Thymus (tissue), 11 donors: ENCODE results near the gene TM4SF20. TPM values are rescaled to one million over a fixed set of nuclear protein-coding genes. Genes with fewer than 3 reads are reported as not detected.

ENCODE experiments used
- DNase-seq, 9 donors: peaks; one replicate each; pipeline ENCODE4 v3.0.0-alpha.2; 2013; ENCODE audit warnings: low spot score in 9 of 9, low read depth in 6 of 9, missing footprints in 1 of 9
- H3K27ac ChIP-seq, 2 donors: one replicate each; pipeline ENCODE4 v1.5.1; 2013; ENCODE audit warnings: control low read depth in 1 of 2, low read depth in 1 of 2, low read length in 1 of 2, mild to moderate bottlenecking in 1 of 2, moderate library complexity in 1 of 2
- H3K27me3 ChIP-seq, 2 donors: one replicate each; pipeline ENCODE4 v1.5.1; 2013; ENCODE audit warnings: low read length in 1 of 2; ENCODE audit not compliant: control insufficient read depth in 2 of 2, insufficient read depth in 1 of 2
- H3K36me3 ChIP-seq, 2 donors: one replicate each; pipeline ENCODE4 v1.5.1; 2013; ENCODE audit warnings: low read length in 1 of 2, mild to moderate bottlenecking in 1 of 2, moderate library complexity in 1 of 2; ENCODE audit not compliant: control insufficient read depth in 2 of 2, insufficient read depth in 2 of 2
- H3K4me1 ChIP-seq, 2 donors: one replicate each; pipeline ENCODE4 v1.5.1; 2013; ENCODE audit warnings: low read length in 2 of 2; ENCODE audit not compliant: control insufficient read depth in 2 of 2, insufficient read depth in 2 of 2
- H3K4me3 ChIP-seq, 2 donors: one replicate each; pipeline ENCODE4 v1.5.1; 2013; ENCODE audit warnings: low read length in 2 of 2, control low read depth in 1 of 2, mild to moderate bottlenecking in 1 of 2
- H3K9me3 ChIP-seq, 2 donors: one replicate each; pipeline ENCODE4 v1.5.1; 2013; ENCODE audit warnings: low read length in 1 of 2, mild to moderate bottlenecking in 1 of 2; ENCODE audit not compliant: control insufficient read depth in 2 of 2, insufficient read depth in 1 of 2
- WGBS: extraction: QIAGEN DNeasy Blood & Tissue Kit; methylation state at CpG from one replicate; pipeline ENCODE4 v1.1.7; 2013; 5-methylcytosine and 5-hydroxymethylcytosine counted together
- polyA plus RNA-seq: library from polyadenylated mRNA; stranded (reverse); fragments of 200-250 nt; gene quantifications from one replicate; pipeline ENCODE4 v1.2.3, GENCODE V29; 2013
- total RNA-seq: library from RNA; stranded (reverse); fragments of 120-200 nt; gene quantifications from one replicate; pipeline ENCODE4 v1.2.4, GENCODE V29; 2013
- donor health status: healthy.

TM4SF20 gene
- total and polyA plus RNA-seq, 2 donors: 0.09 TPM

DNA sequence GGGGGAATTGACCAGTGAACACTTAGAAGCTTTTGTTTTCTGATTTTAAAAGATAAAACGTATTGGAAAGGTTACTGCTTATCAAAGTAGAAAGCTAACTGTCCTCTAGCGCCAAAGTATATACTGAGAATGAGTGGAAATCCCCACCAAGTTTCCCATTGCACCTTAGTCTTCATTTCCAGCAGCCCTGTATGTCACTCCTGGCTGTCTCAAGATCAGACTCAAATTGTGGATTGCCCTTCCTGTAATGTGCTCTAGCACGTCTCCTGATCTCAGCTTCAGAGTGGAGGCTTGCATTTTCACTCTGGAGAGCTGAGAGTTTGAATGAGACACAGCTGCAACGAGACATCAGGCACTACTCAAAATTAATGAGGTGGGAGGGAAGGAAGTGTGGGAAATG, 27.5 kb downstream of the TM4SF20 start:
- H3K27ac ChIP-seq: no peak overlapping the region
- DNase-seq: no peak
- H3K9me3 ChIP-seq: no peaks in the 10 kb centered on the region
- 91% methylated on average over 4 of the region's 4 CpGs for WGBS
- no peak overlapping the region for H3K4me3 ChIP-seq
- H3K36me3 ChIP-seq: peaks cover 11 to 23% of the 10 kb centered on the region in 2 donors
- no peaks in the 10 kb centered on the region for H3K27me3 ChIP-seq
- no peaks in the 10 kb centered on the region for H3K4me1 ChIP-seq

DNA sequence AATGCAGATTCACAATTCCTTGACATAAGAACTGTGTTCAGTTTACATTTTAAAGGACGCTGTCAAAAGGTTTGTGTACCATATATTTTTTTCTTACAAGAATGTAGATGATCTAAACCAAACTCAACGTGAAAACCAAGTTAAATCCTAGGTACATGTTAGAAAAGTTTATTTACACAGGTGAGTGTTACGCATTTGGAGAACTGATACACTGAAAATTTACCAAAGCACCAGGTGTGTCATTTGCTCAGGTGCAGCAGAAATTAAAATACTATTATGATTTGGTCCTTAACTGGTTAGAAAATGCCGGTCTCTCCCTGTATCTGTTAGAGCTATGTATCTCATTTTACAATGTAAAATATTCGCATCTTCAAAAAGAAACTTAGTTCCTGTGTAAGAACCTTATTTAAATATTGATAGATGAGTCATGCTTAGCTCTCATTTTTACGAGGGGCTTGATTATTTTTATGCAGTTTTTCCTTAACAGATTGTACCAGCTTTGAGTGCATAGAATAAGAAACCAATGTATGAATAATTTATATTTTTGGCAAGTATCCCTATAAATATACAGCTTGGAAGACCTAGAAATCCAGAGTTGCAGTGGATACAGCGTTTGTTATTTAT, 29.0 kb downstream of the TM4SF20 start:
- Histone ChIP-seq H3K27me3 (no peaks in the 10 kb centered on the region), H3K9me3 (no peaks in the 10 kb centered on the region), H3K4me3 (no peak overlapping the region), H3K36me3 (peaks cover 4 to 11% of the 10 kb centered on the region in 2 donors), H3K27ac (no peak overlapping the region), H3K4me1 (no peaks in the 10 kb centered on the region)
- WGBS: 98% methylated on average over 7 of the region's 7 CpGs
- DNase-seq: no peak

DNA sequence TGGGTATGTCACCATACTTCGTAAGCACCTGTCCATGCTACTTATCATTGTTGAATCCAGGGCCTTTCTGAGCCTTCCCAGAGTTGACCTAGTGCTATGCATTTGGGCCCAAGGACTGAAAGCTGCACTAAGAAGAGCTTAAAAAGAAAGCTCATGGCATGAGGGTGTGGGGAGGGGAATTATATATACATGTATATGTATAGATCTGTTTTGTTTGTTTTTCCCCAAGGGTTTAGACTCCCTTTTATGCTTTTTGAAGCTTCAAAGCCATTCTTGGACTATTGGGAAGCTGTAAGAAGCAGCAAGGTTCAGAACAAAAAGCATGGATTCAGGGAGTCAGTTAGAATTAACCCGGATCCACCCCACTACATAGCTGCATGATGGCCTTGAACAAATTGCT, 30.8 kb downstream of the TM4SF20 start:
- Histone ChIP-seq H3K27me3 (no peaks in the 10 kb centered on the region), H3K9me3 (no peaks in the 10 kb centered on the region), H3K27ac (no peak overlapping the region), H3K4me1 (no peaks in the 10 kb centered on the region), H3K36me3 (peaks cover 4 to 14% of the 10 kb centered on the region in 2 donors), H3K4me3 (no peak overlapping the region)
- WGBS: 98% methylated on average over 2 of the region's 2 CpGs
- DNase-seq: no peak

DNA sequence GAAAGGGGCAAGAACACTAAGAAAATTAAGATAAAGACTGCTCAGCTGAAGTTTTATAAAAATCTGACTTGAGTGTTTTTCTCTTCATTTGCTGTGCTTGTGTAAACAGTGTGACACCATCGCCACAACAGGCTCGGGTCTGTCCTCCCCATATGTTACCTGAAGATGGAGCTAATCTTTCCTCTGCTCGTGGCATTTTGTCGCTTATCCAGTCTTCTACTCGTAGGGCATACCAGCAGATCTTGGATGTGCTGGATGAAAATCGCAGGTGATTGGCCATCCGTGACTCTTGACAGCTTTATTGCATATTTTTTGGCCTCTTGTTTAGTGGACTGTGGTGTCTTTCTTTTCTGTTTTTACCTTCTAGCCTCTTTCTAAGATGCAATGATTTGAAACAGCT, 32.0 kb downstream of the TM4SF20 start:
- 98% methylated on average over 7 of the region's 7 CpGs for WGBS
- Histone ChIP-seq H3K27me3 (no peaks in the 10 kb centered on the region), H3K4me3 (no peak overlapping the region), H3K4me1 (no peaks in the 10 kb centered on the region), H3K27ac (no peak overlapping the region), H3K36me3 (peaks cover 4 to 17% of the 10 kb centered on the region in 2 donors), H3K9me3 (no peaks in the 10 kb centered on the region)
- no peak for DNase-seq

DNA sequence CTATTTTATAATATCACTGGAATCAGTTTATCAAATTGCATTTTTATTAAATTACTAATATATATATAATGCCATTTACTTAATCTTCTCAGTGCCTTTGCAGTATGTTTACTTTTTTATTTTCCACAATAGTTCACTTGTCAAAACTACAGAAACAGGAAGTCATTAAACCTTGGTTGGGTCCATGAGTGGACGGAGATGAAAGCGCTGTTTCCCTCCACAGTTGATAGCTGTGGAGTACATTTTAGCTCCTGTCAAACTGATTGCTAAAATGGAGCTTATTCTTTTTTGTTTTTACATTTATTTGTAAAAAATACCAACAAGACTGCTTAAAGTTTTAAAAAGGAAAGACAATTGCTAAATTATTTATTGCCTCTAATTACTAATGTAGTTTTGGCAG, 34.9 kb downstream of the TM4SF20 start:
- H3K36me3 ChIP-seq: peaks cover 4 to 24% of the 10 kb centered on the region in 2 donors
- H3K4me1 ChIP-seq: no peaks in the 10 kb centered on the region
- 94% methylated on average over 2 of the region's 2 CpGs for WGBS

DNA sequence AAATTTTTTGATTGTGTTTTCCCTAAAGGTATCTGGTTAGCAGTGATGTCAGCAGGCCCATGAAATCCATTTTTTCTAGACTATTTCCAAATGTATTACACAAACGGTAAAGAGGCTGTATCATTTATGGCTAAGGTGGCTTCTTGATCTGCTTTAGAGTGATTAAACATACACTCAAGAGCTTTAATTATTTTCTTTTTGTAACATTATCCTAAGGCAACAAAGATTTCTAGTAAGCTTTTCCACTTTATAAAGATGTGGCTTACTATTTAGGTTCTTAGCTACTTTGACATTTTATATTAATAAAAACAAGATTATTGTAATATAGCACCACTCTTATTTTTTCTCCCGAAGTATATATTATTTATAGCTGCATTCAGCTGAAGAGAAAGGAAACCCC, 37.6 kb downstream of the TM4SF20 start:
- DNase-seq: no peak
- H3K4me3 ChIP-seq: no peak overlapping the region
- H3K36me3 ChIP-seq: peaks cover 0 to 18% of the 10 kb centered on the region in 2 donors
- H3K27ac ChIP-seq: no peak overlapping the region
- 97% methylated on average over 2 of the region's 2 CpGs for WGBS
- no peaks in the 10 kb centered on the region for H3K27me3 ChIP-seq
- no peaks in the 10 kb centered on the region for H3K9me3 ChIP-seq
- no peaks in the 10 kb centered on the region for H3K4me1 ChIP-seq

More for the DNA sequence above, 34.9 kb downstream of the TM4SF20 start:
- H3K9me3 ChIP-seq: no peaks in the 10 kb centered on the region
- no peaks in the 10 kb centered on the region for H3K27me3 ChIP-seq
- H3K4me3 ChIP-seq: no peak overlapping the region
- no peak overlapping the region for H3K27ac ChIP-seq
- DNase-seq: no peak

DNA sequence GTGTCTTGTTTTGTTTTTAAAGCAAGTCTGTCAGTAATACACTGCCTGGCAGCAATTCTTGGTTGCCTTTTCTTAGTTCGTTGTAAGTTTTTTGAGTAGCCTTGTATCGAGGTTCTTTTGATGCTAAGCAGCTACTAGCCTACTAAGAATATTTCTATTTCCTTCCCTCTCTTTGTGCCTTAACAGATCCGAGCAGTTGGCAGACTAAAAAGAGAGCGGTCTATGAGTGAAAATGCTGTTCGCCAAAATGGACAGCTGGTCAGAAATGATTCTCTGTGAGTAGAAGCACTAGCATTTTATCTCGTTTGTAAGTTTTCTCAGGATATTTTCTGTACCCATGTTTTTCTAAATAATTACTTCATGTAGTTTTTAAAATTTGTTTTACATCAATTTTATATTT, 39.0 kb downstream of the TM4SF20 start:
- no peaks in the 10 kb centered on the region for H3K9me3 ChIP-seq
- no peak overlapping the region for H3K4me3 ChIP-seq
- WGBS: 82% methylated on average over 6 of the region's 6 CpGs
- no peaks in the 10 kb centered on the region for H3K27me3 ChIP-seq
- no peaks in the 10 kb centered on the region for H3K4me1 ChIP-seq
- no peak for DNase-seq
- no peak overlapping the region for H3K27ac ChIP-seq
- H3K36me3 ChIP-seq: peaks cover 6 to 29% of the 10 kb centered on the region in 2 donors

DNA sequence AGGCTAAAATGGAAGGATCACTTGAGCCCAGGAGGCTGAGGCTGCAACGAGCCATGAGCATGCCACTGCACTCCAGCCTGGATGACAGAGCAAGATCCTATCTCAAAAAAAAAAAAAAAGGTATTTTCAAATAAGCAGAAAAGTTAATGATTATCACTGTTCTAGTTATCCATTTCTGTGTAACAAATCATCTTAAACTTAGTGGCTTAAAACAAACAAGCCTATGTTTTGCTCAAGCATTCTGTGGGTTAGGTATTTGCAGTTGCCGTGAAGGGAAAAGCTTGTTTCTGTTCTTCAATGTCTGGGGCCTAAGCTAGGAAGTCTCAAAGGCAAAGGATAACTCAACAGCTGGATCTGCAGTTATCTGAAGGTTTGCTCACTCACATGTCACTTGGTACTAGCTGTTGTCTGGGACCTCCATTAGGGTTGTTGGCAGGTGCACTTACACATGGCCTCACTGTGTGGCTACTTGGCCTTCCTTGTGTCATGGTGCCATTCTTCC, 40.0 kb downstream of the TM4SF20 start:
- Histone ChIP-seq H3K36me3 (peaks cover 6 to 32% of the 10 kb centered on the region in 2 donors), H3K4me3 (no peak overlapping the region), H3K9me3 (no peaks in the 10 kb centered on the region), H3K4me1 (no peaks in the 10 kb centered on the region), H3K27me3 (no peaks in the 10 kb centered on the region), H3K27ac (no peak overlapping the region)
- WGBS: 96% methylated on average over 2 of the region's 2 CpGs
- no peak for DNase-seq

DNA sequence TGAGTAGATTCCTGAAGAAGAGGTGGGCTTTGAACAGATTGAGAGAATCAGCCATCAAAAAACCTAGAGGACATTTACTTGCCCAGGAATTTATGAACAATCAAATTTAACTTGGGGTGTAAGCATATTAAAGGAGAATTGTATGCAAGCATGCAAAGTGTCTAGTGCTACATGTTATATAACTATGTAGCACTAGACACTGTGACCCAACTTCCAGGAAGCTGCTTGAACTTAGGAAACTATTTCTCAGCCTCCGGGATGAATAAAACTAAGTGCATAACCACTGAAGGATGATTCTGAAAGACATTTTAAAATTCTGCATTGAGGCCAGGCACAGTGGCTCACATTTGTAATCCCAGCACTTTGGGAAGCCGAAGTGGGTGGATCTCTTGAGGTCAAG, 41.7 kb downstream of the TM4SF20 start:
- Histone ChIP-seq H3K9me3 (no peaks in the 10 kb centered on the region), H3K4me3 (no peak overlapping the region), H3K27ac (no peak overlapping the region), H3K4me1 (no peaks in the 10 kb centered on the region), H3K36me3 (peaks cover 6 to 37% of the 10 kb centered on the region in 2 donors), H3K27me3 (no peaks in the 10 kb centered on the region)
- no peak for DNase-seq
- over 99% methylated on average over 2 of the region's 2 CpGs for whole genome bisulfite sequencing
